HG03045 (cell line): Measurements from ENCODE around the gene MAN1A1.

Experiments
- ATAC-seq: cut with Tn5 transposase; IDR thresholded peaks from one replicate; pipeline ENCODE4 v1.9.1; 2021; ENCODE audit warnings: mild to moderate bottlenecking, moderate library complexity; ENCODE audit not compliant: unreplicated experiment

The MAN1A1 gene

DNA sequence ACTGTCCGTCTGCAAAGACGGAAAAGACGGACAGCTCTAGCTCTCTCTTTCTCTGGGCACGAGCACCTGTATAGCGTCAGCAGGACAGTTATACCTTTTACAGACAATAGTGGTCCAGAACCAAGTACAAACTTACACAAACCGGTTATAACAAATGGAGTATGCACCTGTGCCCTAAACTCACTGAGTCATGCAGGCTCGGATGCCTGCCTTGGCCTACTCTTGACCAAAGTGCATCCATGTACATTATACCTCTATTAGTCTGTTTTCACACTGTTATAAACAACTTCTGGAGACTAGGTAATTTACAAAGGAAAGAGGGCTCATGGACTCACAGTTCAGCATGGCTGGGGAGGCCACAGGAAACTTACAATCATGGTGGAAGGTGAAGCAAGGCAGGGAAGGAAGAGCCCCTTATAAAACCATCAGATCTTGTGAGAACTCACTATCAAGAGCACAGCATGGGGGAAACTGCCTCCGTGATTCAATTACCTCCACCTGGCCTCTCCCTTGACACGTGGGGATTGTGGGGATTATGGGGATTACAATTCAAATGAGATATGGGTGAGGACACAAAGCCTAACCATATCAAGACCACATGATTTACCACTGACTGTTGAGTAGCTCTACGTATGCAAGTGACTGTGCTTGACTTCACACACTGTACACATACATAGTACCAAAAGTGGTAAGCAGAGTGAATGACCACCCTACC lies 23.1 kb downstream of the MAN1A1 start:
- ATAC-seq = no peak

DNA sequence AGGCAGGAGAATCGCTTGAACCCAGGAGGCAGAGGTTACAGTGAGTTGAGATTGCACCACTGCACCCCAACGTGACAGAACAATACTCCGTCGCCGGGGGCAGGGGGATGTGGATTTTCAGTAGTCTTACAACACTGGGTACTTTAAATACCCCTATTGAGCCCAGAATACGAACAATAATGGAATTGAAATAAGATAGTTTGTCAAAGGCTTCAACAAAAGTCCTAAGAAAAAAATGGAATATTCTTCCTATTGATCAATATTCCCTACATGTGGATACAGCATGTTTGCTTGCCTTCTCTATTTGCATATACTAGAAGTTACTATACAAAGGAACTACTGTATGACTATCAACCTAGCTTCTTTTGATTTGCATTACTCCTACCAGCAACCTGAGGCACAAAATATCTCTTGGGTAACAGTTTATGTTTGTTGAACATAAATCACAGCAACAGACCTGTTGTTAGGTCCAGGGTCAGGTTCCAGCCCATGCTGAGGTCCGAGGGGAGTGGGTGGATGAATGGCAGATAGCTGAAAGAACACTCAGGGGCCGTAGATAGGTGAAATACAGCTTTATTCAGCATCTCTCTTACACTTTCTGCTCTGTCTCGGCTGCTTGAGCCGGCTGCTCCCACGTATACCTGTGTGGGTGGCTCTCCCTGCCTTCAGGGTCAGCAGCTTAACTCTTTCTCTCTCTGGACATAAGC lies 23.8 kb downstream of the MAN1A1 start:
- no peak for ATAC-seq

DNA sequence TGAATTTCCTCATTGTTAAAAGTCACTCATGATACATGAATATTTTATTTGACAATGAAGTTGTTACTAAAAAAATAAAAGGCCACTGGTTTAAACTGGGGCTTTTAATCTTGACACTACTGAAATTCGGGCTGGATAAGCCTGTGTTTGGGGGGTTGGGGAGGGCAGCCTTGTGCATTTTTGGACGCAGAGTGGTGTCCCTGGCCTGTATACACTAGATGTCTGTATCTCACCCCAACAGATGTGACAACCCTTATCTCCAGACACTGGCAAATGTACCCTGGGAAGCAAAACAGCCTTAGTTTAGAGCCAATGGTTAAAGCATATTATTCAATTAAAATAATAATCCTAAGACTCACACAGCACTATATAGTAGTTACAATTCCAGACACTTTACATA lies 24.8 kb downstream of the MAN1A1 start:
- no peak for ATAC-seq

DNA sequence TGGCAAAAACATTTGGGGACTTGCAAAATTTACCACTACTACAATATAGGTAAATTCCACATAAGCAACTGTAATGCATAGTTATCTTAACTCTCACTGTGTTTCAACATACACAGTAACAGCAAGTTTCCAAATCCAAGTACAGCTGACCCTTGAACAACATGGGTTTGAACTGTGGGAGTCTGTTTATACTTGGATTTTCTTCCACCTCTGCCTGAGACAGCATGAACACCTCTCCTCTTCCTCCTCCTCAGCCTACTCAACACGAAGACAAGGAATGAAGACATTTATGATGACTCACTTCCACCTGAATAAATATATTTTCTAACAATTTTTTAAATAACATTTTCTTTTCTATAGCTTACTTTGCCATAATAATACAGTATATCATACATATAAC lies 25.6 kb downstream of the MAN1A1 start:
- no peak for ATAC-seq

DNA sequence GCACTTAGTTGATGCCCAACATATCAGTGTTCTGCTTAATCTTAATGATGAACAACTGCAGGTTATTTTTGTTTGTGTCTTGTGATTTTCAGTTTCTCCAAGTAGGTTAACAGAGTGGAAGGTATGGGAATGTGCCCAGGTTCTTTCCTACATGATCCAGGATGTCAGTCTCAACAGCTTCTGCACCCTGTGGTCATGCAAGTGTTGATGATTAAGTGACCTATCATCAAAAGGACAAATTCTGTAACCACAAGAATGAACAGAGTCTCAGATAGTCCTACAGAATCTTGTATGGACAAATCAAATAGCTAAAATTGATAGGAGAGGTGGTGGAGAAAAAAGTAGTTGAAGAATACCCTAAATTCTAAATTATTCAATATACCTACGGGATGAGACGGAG lies 26.1 kb downstream of the MAN1A1 start:
- ATAC-seq = no peak

DNA sequence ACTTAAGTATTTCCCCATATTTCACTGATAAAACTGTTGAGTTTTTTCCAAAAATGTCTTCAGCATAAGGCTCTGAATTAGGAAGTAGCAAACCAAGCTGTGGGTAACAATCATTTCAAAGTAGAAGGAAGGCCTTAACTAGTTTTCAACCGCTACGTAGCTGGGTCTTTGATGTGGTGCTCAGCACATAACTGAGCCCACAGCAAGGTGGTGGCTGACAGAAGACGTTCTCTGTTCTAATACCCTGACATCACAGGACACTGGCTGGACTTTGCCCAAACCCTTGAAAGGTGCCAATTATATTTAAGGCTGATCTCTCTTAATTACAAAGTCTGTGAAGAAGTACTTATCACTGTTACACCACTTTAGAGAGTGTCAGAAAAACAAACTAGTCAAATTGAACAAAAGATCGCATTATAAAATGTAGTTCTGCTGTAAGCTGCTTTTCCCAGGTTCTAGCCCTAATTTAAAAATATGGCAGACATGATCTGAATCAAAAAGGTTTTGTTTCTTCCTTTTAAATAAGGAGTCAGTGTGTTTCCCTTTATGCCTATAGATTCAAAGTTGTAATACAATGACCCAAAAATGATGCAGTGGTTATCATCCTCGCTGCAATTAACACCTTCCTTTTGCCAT lies 26.7 kb downstream of the MAN1A1 start:
- no peak for ATAC-seq

DNA sequence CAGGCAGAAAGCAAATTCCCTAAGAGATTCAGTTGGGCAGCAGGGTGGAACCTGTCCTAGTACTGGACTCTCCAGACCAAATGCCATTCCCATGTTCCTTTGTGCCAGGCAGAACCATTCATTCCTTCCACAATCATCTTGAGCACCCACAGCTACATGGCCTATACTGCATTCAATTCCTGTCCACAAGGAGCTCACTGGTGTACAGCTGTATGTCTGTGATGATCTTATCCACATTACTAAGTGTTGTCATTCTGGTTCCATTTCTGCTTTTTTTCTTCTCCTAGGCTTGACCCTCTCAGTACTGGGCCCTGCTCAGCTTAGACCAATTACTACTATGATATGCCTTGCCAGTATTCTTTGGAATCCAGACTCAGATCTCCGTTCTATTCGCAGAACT lies 27.5 kb downstream of the MAN1A1 start:
- no peak for ATAC-seq

DNA sequence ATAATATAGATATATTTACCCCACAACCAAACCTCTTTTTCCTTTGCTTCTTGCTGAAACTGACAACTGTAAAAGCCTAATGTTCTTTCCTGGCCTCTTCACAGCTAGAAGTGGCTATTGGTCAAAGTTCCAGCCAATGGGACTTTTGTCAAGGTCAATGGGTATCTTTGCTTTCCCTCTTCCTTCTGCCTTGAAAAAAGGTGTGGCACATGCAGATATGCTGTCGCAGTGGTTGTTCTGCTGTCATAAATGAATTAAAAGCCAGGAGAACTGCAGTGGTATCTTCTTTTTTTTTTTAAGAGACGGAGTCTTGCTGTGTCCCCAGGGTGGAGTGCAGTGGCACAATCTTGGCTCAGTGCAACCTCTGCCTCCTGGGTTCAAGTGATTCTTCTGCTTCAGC lies 29.9 kb downstream of the MAN1A1 start:
- no peak for ATAC-seq

DNA sequence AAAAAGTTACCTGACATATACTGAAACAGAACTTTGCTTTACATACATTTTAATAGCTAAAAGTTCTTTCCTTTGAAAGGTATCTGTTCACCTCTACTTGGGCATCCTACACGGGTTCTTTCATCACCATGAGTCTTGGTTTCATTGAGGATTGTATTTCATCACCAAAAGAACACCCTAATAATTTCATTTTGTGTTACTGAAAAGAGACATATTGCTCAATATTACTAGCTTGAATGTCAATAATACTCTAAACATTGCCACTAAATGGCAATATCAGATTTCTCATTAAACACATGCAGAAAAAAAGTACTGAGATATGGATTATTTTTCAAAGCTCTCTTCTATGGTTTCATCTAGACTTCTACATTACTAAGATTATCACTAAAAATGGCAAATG lies 30.8 kb downstream of the MAN1A1 start:
- ATAC-seq = no peak

DNA sequence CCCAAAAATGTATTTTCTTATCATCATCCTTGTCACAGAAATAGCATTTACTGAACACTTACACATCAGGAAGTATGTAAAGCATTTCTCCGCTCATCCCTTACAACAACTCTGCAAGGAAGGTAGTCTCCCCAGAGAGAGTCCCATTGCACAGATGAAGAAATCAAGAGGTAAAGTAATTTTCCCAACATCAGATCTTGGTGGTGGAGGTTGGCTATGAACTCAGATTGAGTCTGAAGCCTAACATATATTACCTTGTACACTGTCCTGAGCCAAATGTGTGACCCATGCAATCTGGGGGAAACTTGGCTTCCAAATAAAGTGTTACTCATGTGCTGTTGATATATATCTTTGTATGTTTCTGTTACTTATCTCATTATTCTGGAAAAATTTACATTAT lies 31.4 kb downstream of the MAN1A1 start:
- no peak for ATAC-seq

DNA sequence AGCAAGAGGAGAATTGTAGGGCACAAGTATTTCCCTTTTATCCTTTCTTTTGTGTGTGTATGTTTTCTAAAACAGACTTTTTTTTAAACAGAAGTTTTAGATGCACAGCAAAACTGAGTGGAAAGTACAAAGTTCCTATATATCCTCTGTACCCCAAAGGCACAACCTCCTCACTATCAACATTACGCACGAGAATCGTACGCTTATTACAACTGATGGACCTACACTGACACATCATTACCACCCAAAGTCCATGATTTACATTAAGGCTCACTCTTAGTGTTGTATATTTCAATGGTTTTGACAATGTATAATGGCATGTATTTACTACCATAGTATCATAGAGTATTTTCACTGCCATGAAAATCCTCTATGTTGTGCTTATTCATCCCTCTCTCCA lies 32.6 kb downstream of the MAN1A1 start:
- no peak for ATAC-seq

DNA sequence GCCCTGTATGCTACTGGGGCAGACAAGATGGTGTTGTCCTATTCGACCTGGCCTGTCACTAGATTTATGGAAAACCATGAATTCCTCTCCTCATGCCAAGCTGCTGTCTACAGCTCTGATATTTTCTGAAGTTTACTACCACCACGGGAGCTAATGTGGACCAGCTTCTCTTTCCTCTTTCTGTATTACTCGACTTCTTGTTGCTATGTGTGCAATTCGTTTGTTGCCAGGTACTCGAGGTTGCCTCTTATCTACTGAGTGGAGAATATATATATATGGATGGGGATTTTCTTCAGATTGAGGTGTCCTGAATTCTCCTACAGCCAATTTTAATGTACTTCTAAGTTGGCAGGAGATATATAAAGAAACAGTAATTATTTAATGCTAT lies 34.7 kb downstream of the MAN1A1 start:
- ATAC-seq = peak; percentile 45

DNA sequence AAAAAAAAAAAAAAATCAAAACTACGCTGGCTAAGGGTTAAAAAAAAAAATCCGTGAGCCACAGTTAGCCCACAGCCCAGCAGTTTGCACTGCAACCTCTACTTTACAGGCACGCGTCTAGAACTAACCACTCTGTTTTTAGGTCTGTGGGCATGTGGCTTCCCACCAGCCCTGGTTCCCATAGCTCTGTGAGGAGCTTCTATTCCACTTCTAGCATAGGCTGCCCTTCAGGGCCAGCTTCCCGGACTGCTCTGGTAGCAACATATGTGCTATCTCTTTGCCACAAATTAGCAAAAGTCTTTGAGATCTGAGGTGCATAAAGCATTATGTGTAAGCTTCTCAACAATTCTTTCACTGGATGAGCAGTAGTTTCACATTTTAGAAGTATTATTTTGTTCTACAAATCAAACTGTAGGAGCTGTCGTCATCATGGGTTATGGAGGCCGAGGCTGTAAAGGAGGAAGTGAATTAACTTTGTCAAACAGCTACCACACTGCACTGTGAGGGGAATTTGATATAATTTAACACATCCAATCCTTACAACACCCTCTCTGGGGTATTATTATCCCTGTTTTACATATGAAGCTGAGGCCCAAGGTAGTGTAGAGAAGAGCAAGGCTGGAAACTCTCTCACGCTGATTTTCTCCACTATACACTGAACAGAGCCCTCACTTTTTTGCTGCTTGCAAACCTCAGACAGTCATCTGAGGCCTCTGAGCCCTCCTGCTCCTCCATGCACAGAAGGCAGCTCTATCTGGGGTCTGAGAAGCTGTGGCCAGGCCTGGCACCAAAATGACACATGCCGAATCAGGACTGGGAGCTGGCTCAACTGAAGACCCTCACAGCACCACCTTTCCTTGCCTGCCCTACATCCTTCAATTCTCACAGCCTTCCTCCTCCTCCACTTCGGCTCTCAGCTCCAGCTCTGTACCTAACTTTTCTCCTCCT lies 35.4 kb downstream of the MAN1A1 start:
- ATAC-seq = peak; percentile 65

DNA sequence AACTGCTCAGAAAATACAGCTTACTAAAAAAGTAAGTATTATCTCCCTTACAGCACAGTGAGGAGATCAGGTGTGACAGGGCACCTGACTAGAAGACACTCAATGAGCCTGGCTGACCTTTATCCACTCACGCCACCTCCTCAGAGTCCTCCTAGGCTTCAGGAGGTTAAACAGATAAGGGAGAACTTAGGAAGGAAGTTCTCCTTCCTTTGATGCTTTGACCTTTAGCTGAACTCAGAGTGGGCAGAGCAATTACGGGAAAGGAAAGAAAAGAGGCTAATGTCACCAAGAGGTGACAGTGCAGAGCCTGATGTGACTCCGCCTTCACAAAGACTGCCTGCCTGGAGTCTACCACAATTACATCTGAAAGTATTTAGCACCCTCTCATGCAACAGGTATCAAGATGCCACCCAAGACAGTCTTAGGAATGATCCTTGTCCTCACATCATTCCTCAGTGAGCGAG lies 36.7 kb downstream of the MAN1A1 start:
- ATAC-seq = no peak

DNA sequence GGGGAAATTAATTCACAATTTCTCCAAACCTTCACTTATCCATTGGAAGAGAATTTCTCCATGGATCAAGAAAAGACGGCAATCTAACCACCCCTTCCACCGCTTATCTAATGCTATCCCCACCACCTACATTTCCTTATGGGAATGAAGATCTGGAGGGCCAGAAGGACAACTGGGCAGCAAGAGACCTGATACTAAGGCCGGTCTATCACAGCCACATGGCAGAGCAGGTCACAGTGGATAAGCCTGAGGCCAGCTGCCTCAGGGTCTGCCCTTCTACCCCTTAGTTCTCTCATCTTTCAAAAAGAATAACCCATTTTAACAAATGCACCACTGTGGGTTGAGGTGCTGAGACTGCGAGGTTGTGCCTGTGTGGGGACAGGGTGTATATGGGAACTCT lies 37.1 kb downstream of the MAN1A1 start:
- no peak for ATAC-seq

DNA sequence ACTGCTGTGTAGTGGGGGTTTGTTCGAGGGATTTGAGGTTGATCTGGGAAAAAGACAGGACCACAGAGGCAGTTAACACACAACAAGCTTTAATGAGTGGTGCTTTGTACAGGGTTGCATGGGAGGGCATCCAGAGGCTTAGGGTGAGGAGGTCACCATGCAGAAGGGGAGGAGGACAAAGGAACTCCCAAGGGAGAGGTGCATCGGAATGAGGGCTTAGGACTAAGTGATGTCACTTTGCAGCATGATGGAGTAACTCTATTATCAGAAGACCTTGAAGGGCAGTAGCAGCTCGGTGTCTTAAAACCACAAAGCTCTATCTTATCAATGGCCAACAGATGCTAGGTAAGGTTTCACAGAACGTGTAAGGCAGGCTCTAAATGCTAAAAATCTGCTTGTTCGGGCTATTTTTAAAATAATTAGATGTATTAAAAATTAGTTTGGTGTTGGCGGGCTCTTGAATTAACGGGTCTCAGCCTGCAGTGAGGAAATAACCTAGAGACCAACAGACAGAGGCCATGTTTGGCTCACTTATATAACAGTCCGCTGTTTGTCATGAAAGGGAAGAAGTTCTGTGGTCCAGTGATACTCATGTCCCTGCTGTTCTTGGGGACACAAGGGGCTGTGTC lies 37.9 kb downstream of the MAN1A1 start:
- ATAC-seq = no peak

DNA sequence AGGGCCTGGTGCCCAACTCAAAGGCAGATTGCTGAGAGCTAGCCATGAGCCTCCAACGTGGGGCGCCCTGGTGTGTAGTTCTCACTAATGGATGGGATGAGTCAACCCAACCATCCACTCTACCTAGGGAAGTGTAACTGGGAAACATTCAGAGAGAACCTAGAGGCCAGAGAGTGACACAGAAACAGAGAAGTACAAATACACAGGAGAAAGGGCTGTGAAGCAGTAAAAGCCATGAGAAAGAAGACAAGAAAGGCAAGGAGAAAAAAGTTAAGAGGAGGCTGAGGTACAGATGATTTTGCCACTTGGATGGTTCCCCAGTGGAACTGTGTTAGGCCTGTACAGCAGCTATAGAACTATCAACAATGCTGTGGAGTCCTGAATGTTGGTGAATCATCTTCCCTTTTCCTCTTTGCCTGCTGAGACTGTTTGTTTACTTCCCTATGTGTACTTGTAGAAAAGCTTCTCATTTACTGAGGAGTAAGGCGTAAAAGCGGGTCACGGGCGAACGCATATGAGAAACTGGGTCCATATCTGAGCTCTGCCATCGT lies 39.0 kb downstream of the MAN1A1 start:
- no peak for ATAC-seq

DNA sequence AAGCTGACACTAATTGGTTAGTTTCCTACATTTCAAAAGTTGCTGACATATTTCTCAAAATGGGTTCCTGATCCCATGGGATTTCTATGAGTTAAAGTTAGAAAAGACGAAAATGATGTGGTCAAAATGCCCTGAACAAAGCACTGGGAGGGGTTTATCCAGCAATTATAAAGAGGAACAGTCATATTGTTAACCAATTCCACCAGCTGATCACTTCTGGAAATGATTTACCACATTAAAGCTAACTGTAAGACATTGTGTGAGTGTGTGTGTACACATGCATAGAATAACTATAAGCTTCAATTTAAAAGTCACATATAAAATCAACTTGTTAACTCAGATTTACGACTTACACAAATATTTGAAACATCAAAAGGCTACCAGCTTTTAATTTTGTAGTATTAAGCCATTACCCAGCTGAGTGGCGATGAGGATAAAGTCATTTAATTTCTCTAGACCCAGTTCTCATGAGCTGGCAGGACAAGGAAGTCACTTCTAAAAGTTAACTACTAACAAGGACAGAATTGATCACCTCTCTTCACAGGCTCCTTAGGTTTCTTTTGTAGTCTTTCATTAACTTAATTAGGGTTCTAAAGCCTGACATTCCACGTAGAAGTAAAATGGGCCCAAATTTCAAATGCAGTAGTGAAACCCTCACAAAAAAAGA lies 40.4 kb downstream of the MAN1A1 start:
- no peak for ATAC-seq

DNA sequence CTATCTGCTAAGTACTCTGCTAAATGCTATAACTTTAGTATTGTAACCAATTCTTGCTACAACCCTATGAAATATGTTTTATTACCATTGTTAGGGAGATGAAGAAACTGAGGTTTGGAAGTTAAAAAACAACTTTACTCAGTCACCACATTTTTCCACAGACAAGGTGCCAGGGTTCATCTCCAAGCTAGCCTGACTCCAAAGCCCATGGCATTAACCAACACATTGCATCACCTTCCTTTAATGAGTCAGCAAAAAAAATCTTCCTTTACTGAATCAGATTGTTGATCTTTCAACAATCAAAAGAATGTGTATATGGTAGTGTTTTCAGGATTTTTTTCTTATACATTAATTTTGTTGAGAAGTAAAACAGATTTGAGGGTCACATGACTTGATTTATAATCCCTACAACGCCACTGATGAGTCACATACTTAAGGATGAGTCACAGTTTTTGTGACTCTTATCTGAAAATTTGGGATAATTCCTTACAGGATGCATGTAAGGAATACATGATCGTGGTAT lies 41.5 kb downstream of the MAN1A1 start:
- no peak for ATAC-seq

DNA sequence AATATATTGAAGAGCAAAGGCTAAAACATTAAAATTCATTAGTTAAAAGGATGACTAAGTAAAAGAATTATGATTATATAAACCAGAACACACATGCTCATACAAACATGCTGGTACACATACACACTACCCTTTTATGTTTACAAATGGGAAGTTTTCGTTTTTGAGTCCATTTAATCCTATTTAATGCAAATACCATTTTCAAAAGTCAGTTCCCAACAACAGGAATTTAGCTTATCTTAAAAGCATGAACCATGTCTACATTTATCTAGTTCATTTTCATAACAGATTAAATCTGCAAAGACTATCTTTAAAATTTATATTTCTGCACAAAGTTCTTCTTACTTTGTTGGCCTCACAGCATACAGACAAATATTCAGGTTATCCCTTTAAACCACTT lies 42.5 kb downstream of the MAN1A1 start:
- ATAC-seq = no peak
